Mesenchymal stem cell (in vitro differentiated cells and primary cell): Measurements from ENCODE around the gene FNDC3B.

Experiments
- DNase-seq: peaks from one replicate; pipeline ENCODE4 v3.0.0-alpha.2; 2013
- H2AFZ ChIP-seq: one replicate; pipeline ENCODE4 v1.6.1; 2013; ENCODE audit warnings: low read depth, mild to moderate bottlenecking, control low read depth, inconsistent platforms, low read length, moderate library complexity
- H2AK5ac ChIP-seq: 2 replicates; pipeline ENCODE4 v1.6.1; 2013; ENCODE audit warnings: low read length, moderate library complexity, mild to moderate bottlenecking, inconsistent platforms; ENCODE audit not compliant: severe bottlenecking
- H2BK120ac ChIP-seq: one replicate; pipeline ENCODE4 v1.6.1; 2013; ENCODE audit warnings: low read depth, mild to moderate bottlenecking, inconsistent platforms, low read length, moderate library complexity
- H2BK12ac ChIP-seq, 2 experiments: one replicate each; pipeline ENCODE4 v1.6.1; 2013; ENCODE audit warnings: inconsistent platforms in 2 of 2, low read length in 2 of 2, mild to moderate bottlenecking in 2 of 2, moderate library complexity in 2 of 2, control low read depth in 1 of 2
- H2BK15ac ChIP-seq: one replicate; pipeline ENCODE4 v1.6.1; 2013; ENCODE audit warnings: mild to moderate bottlenecking, low read depth, inconsistent platforms; ENCODE audit not compliant: poor library complexity, severe bottlenecking
- H2BK5ac ChIP-seq: 2 replicates; pipeline ENCODE4 v1.6.1; 2013; ENCODE audit warnings: low read depth, mild to moderate bottlenecking, low read length, control low read depth, inconsistent platforms; ENCODE audit not compliant: poor library complexity, severe bottlenecking
- H3K14ac ChIP-seq, 2 experiments: one replicate each; pipeline ENCODE4 v1.6.1; 2013; ENCODE audit warnings: inconsistent platforms in 2 of 2, low read length in 2 of 2, control low read depth in 1 of 2, mild to moderate bottlenecking in 1 of 2, moderate library complexity in 1 of 2
- H3K18ac ChIP-seq, 2 experiments: one replicate each; pipeline ENCODE4 v1.6.1; 2013; ENCODE audit warnings: inconsistent platforms in 2 of 2, low read length in 2 of 2, control low read depth in 1 of 2, low read depth in 1 of 2, mild to moderate bottlenecking in 1 of 2
- H3K23ac ChIP-seq, 2 experiments: one replicate each; pipeline ENCODE4 v1.6.1; 2013; ENCODE audit warnings: inconsistent platforms in 2 of 2, low read length in 2 of 2, mild to moderate bottlenecking in 2 of 2, moderate library complexity in 2 of 2, control low read depth in 1 of 2
- H3K27ac ChIP-seq: 2 replicates; pipeline ENCODE4 v1.5.1; 2013; ENCODE audit warnings: mild to moderate bottlenecking, moderate library complexity, low read length, control low read depth, inconsistent platforms; ENCODE audit not compliant: poor library complexity, severe bottlenecking
- H3K27me3 ChIP-seq, 2 experiments: 2 replicates each; pipeline versions ENCODE4 v1.6.1 to v1.7.0; 2013; ENCODE audit warnings: low read length in 2 of 2, mild to moderate bottlenecking in 2 of 2, moderate library complexity in 2 of 2, control low read depth in 1 of 2, inconsistent platforms in 1 of 2; ENCODE audit not compliant: control insufficient read depth in 1 of 2, insufficient read depth in 1 of 2
- H3K36me3 ChIP-seq, 2 experiments: 2 replicates each; pipeline versions ENCODE4 v1.6.1 to v1.7.0; 2013; ENCODE audit warnings: low read length in 2 of 2, control low read depth in 1 of 2, inconsistent platforms in 1 of 2, low read depth in 1 of 2, mild to moderate bottlenecking in 1 of 2; ENCODE audit not compliant: insufficient read depth in 2 of 2, control insufficient read depth in 1 of 2
- H3K4ac ChIP-seq, 2 experiments: one replicate each; pipeline ENCODE4 v1.6.1; 2013; ENCODE audit warnings: inconsistent platforms in 2 of 2, low read length in 2 of 2, mild to moderate bottlenecking in 2 of 2, moderate library complexity in 2 of 2, control low read depth in 1 of 2, low read depth in 1 of 2
- H3K4me1 ChIP-seq: 2 replicates; pipeline ENCODE4 v1.6.1; 2013; ENCODE audit warnings: low read depth, low read length, control low read depth; ENCODE audit not compliant: control insufficient read depth, insufficient read depth
- H3K4me2 ChIP-seq: 2 replicates; pipeline ENCODE4 v1.6.1; 2013; ENCODE audit warnings: low read length, mild to moderate bottlenecking, inconsistent platforms; ENCODE audit not compliant: poor library complexity, severe bottlenecking
- H3K4me3 ChIP-seq, 2 experiments: 2 replicates each; pipeline versions ENCODE4 v1.5.1 to v1.7.0; 2013; ENCODE audit warnings: low read length in 2 of 2, mild to moderate bottlenecking in 2 of 2, control low read depth in 1 of 2, low read depth in 1 of 2; ENCODE audit not compliant: insufficient read depth in 1 of 2
- H3K79me1 ChIP-seq: replicated peaks from 2 replicates; pipeline ENCODE4 v1.6.1; 2013; ENCODE audit warnings: mild to moderate bottlenecking, control low read depth, low read length, inconsistent platforms; ENCODE audit not compliant: poor library complexity, severe bottlenecking
- H3K9ac ChIP-seq: 2 replicates; pipeline ENCODE4 v1.7.0; 2013; ENCODE audit warnings: mild to moderate bottlenecking, low read length, moderate library complexity
- H3K9me3 ChIP-seq: 2 replicates; pipeline ENCODE4 v1.7.0; 2013; ENCODE audit warnings: mild to moderate bottlenecking, low read length; ENCODE audit not compliant: control insufficient read depth
- H4K8ac ChIP-seq: one replicate; pipeline ENCODE4 v1.6.1; 2013; ENCODE audit warnings: inconsistent platforms, mild to moderate bottlenecking, low read length, moderate library complexity
- H4K91ac ChIP-seq: one replicate; pipeline ENCODE4 v1.6.1; 2013; ENCODE audit warnings: mild to moderate bottlenecking, low read length, inconsistent platforms
- WGBS: methylation state at CpG from one replicate; pipeline ENCODE4 v1.1.7; 2013; ENCODE audit warnings: mixed read lengths; 5-methylcytosine and 5-hydroxymethylcytosine counted together

FNDC3B gene

GRCh38 chr3:172061724-172062184, 22.4 kb downstream of the FNDC3B start:
- no peak overlapping the region for H2AK5ac ChIP-seq
- no peak overlapping the region for H3K14ac ChIP-seq
- H3K4ac ChIP-seq = no peak overlapping the region
- peak overlapping the region; percentile 33 for H3K27ac ChIP-seq
- H3K36me3 ChIP-seq = peaks cover 7 to 36% of the 10 kb centered on the region in 2 experiments
- H3K9ac ChIP-seq = peak overlapping the region; percentile 58
- no peak overlapping the region for H3K18ac ChIP-seq
- 63% methylated on average over 3 of the region's 4 CpGs for WGBS
- H4K91ac ChIP-seq = no peak overlapping the region
- H4K8ac ChIP-seq = no peak overlapping the region
- H3K9me3 ChIP-seq = no peaks in the 10 kb centered on the region
- peaks cover 8% of the 10 kb centered on the region for H3K4me1 ChIP-seq
- no peak overlapping the region for H2BK12ac ChIP-seq
- no peak overlapping the region for H2BK15ac ChIP-seq
- H3K23ac ChIP-seq = no peak overlapping the region
- peak overlapping the region in 1 of 2 experiments; percentile 37 for H3K4me3 ChIP-seq
- H2AFZ ChIP-seq = no peak overlapping the region
- H3K4me2 ChIP-seq = no peak overlapping the region
- H3K27me3 ChIP-seq = no peaks in the 10 kb centered on the region
- peak; percentile 71 for DNase-seq
- H3K79me1 ChIP-seq = no peaks in the 10 kb centered on the region
- no peak overlapping the region for H2BK5ac ChIP-seq
- no peak overlapping the region for H2BK120ac ChIP-seq

GRCh38 chr3:172062761-172063160, 23.4 kb downstream of the FNDC3B start:
- WGBS = 94% methylated on average over 3 of the region's 3 CpGs
- Histone ChIP-seq H3K4me1 (peaks cover 7% of the 10 kb centered on the region), H3K14ac (no peak overlapping the region)

DNA sequence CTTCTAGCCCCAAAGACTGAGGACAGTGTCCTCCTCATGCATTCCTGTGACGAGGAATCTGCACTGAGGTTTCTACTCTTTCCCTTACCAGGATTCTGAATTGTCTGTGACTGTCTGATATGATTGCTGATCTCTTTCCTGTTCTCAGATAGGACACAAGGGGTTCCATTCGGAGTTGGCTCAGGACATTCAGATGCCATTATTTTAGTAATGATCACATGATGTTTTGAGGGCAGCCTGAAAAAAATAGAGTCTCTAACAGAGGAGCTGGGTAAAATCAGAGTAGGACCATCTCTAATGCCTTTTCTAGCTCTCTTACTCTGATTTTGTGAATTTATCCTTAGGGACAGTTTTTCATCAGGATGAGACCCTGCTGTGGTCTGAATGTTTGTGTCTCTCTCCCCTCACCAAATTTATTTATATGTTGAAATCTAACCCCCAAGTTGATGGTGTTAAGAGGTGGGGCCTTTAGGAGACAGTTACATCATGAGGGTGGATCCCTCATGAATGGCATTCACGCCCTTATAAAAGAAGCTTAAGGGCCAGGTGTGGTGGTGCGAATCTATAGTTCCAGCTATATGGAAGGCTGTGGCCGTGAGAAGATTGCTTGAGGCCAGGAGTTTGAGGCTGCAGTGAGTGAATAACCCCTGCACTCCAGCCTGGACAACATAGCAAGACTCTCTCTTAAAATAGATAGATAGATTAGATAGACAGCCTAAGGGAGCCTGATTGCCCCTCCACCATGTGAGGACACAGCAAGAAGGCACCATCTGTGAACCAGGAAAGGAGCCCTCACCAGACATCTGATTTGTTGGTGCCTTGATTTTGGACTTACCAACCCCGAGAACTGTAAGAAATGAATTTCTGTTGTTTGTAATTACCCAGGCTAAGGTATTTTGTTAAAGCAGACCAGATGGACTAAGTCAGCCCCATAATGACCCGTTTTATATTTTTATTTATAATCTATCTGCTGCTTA, 24.4 kb downstream of the FNDC3B start:
- Histone ChIP-seq H3K4me1 (peaks cover 12% of the 10 kb centered on the region), H3K9me3 (no peaks in the 10 kb centered on the region), H3K27me3 (no peaks in the 10 kb centered on the region), H3K27ac (peak overlapping the region; percentile 5), H3K14ac (no peak overlapping the region), H3K36me3 (peaks cover 11 to 38% of the 10 kb centered on the region in 2 experiments), H2BK5ac (no peak overlapping the region), H3K4me2 (no peak overlapping the region), H3K4me3 (no peak overlapping the region), H3K23ac (no peak overlapping the region), H3K9ac (no peak overlapping the region), H2BK12ac (no peak overlapping the region), H3K18ac (no peak overlapping the region), H2BK120ac (no peak overlapping the region), H2BK15ac (no peak overlapping the region), H2AK5ac (peak overlapping the region; percentile 8), H4K8ac (no peak overlapping the region), H3K4ac (no peak overlapping the region), H2AFZ (no peak overlapping the region), H3K79me1 (no peaks in the 10 kb centered on the region), H4K91ac (no peak overlapping the region)
- DNase-seq = no peak
- 99% methylated on average over 4 of the region's 7 CpGs for WGBS

More at GRCh38 chr3:172062761-172063160, 23.4 kb downstream of the FNDC3B start:
- Histone ChIP-seq H2AK5ac (no peak overlapping the region), H3K79me1 (no peaks in the 10 kb centered on the region), H3K27ac (no peak overlapping the region), H2AFZ (no peak overlapping the region), H4K91ac (no peak overlapping the region), H3K9ac (no peak overlapping the region), H3K4ac (no peak overlapping the region), H3K36me3 (peaks cover 8 to 36% of the 10 kb centered on the region in 2 experiments), H3K27me3 (no peaks in the 10 kb centered on the region), H2BK15ac (no peak overlapping the region), H3K4me2 (no peak overlapping the region), H3K9me3 (no peaks in the 10 kb centered on the region), H3K4me3 (no peak overlapping the region), H4K8ac (no peak overlapping the region), H3K18ac (no peak overlapping the region), H2BK120ac (no peak overlapping the region), H3K23ac (no peak overlapping the region), H2BK5ac (no peak overlapping the region), H2BK12ac (no peak overlapping the region)
- DNase-seq = no peak

DNA sequence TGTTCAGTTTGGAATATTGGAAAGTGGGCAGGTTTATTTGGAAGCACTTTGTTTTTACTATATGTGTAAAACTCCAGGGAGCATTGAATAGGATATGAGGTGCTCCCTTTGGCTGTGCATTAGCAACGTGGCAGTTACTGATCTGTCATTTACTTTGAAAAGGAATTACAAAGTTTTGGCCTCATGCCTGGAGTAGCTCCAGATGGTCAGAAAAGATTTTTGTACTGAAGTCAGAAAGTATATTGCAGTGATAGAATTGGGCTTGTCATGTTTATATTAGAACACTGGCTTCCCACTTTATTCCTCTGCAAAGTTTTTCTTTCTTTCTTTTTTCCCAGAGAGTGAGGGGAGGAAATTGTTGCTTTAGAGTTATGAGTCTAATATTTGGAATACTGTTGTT, 26.1 kb downstream of the FNDC3B start:
- no peak overlapping the region for H3K4me3 ChIP-seq
- H3K18ac ChIP-seq = no peak overlapping the region
- H3K27me3 ChIP-seq = no peaks in the 10 kb centered on the region
- no peak overlapping the region for H2BK5ac ChIP-seq
- no peak overlapping the region for H4K91ac ChIP-seq
- no peak overlapping the region for H2AK5ac ChIP-seq
- DNase-seq = peak; percentile 60
- no peak overlapping the region for H2AFZ ChIP-seq
- peak overlapping the region; percentile 42 for H3K27ac ChIP-seq
- H3K14ac ChIP-seq = no peak overlapping the region
- WGBS = 7% methylated on average over 1 of the region's 1 CpG
- peaks cover 16% of the 10 kb centered on the region for H3K4me1 ChIP-seq
- peaks cover 11 to 37% of the 10 kb centered on the region in 2 experiments for H3K36me3 ChIP-seq
- no peak overlapping the region for H4K8ac ChIP-seq
- no peak overlapping the region for H3K4me2 ChIP-seq
- no peak overlapping the region for H2BK15ac ChIP-seq
- H2BK120ac ChIP-seq = no peak overlapping the region
- H2BK12ac ChIP-seq = no peak overlapping the region
- no peaks in the 10 kb centered on the region for H3K79me1 ChIP-seq
- H3K4ac ChIP-seq = no peak overlapping the region
- no peaks in the 10 kb centered on the region for H3K9me3 ChIP-seq
- no peak overlapping the region for H3K23ac ChIP-seq
- H3K9ac ChIP-seq = peak overlapping the region; percentile 49
